Suprapubic skin (tissue), 4 donors: Measurements from ENCODE around the gene MT2A. TPM values are rescaled to one million over a fixed set of nuclear protein-coding genes. Genes with fewer than 3 reads are reported as not detected.

Experiments
- DNase-seq, 2 donors: peaks; one replicate each; pipeline ENCODE4 v3.0.0-alpha.2; 2019; ENCODE audit warnings: low spot score in 2 of 2
- H3K27ac ChIP-seq: fragments of 200-600 bp; sonication (generic); one replicate; pipeline ENCODE4 v1.5.1; 2019
- H3K27me3 ChIP-seq: fragments of 200-600 bp; sonication (generic); one replicate; pipeline ENCODE4 v1.5.1; 2019
- H3K36me3 ChIP-seq: fragments of 200-600 bp; sonication (generic); one replicate; pipeline ENCODE4 v1.5.1; 2019
- H3K4me1 ChIP-seq: fragments of 200-600 bp; sonication (generic); one replicate; pipeline ENCODE4 v1.5.1; 2019
- H3K4me3 ChIP-seq: fragments of 200-600 bp; sonication (generic); one replicate; pipeline ENCODE4 v1.5.1; 2019; ENCODE audit warnings: mild to moderate bottlenecking
- H3K9me3 ChIP-seq: fragments of 200-600 bp; sonication (generic); one replicate; pipeline ENCODE4 v1.5.1; 2019
- EP300 ChIP-seq: sonication (generic); formaldehyde crosslinking; IDR thresholded peaks from one replicate; pipeline ENCODE4 v1.6.1; 2017; ENCODE audit warnings: antibody characterized with exemption
- POLR2A ChIP-seq, 2 donors: fragments of 450-650 bp; IDR thresholded peaks; one replicate each; pipeline ENCODE4 v1.6.1; 2017; ENCODE audit warnings: antibody characterized with exemption in 2 of 2, mild to moderate bottlenecking in 2 of 2, moderate library complexity in 2 of 2
- POLR2AphosphoS5 ChIP-seq, 3 donors: sonication (generic); formaldehyde crosslinking; IDR thresholded peaks; one replicate each; pipeline ENCODE4 v1.6.1; 2017; ENCODE audit warnings: antibody characterized with exemption in 3 of 3
- WGBS: methylation state at CpG from one replicate; pipeline ENCODE4 v1.1.5; 2018; 5-methylcytosine and 5-hydroxymethylcytosine counted together
- total RNA-seq, 4 donors: library from RNA; depleted of rRNA; stranded (reverse); fragments of >200 nt; gene quantifications; one replicate each; pipeline ENCODE4 v1.1.0, GENCODE V29; 2016
- TF ChIP-seq, protein P1 (sequence below), 2 donors: fragments of 200-600 bp in 1 of 2; fragments of 450-650 bp in 1 of 2; sonication (generic) in 1 of 2; IDR thresholded peaks; one replicate each; pipeline ENCODE4 v1.5.1; 2016 to 2019; ENCODE audit warnings: antibody characterized with exemption in 2 of 2, mild to moderate bottlenecking in 1 of 2, moderate library complexity in 1 of 2

Gene MT2A
- total RNA-seq, 4 donors from 2014 or later = 375 to 1,014 (median 463) TPM

DNA sequence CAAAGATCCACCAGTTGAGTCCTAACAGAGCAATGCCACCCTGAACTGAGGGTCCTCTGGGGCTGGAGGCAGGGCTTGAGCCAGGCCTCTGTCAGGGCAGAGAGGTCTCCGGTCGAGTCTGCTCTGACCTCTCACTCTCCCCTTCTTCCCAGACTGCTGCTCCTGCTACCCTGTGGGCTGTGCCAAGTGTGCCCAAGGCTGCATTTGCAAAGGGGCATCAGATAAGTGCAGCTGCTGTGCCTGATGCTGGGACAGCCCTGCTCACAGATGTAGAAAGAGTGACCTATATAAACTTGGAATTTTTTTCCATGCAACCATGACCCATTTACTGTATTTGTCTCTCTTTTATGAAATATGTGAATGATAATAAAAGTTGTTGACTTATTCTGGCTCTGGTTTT, 40.9 kb downstream of the MT2A start:
- DNase-seq = no peak
- TF ChIP-seq, protein P1, sequence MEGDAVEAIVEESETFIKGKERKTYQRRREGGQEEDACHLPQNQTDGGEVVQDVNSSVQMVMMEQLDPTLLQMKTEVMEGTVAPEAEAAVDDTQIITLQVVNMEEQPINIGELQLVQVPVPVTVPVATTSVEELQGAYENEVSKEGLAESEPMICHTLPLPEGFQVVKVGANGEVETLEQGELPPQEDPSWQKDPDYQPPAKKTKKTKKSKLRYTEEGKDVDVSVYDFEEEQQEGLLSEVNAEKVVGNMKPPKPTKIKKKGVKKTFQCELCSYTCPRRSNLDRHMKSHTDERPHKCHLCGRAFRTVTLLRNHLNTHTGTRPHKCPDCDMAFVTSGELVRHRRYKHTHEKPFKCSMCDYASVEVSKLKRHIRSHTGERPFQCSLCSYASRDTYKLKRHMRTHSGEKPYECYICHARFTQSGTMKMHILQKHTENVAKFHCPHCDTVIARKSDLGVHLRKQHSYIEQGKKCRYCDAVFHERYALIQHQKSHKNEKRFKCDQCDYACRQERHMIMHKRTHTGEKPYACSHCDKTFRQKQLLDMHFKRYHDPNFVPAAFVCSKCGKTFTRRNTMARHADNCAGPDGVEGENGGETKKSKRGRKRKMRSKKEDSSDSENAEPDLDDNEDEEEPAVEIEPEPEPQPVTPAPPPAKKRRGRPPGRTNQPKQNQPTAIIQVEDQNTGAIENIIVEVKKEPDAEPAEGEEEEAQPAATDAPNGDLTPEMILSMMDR (IDR thresholded peaks at IDR 0.05) = no peak
- TF ChIP-seq POLR2AphosphoS5 (IDR thresholded peaks at IDR 0.05) (no peak), POLR2A (IDR thresholded peaks at IDR 0.05) (no peak), EP300 (no peak)
- Histone ChIP-seq H3K4me1 (no peaks in the 10 kb centered on the region), H3K27me3 (peaks cover 19% of the 10 kb centered on the region), H3K36me3 (no peaks in the 10 kb centered on the region), H3K4me3 (no peak overlapping the region), H3K27ac (no peak overlapping the region), H3K9me3 (no peaks in the 10 kb centered on the region)
- WGBS = 92% methylated on average over 2 of the region's 2 CpGs

DNA sequence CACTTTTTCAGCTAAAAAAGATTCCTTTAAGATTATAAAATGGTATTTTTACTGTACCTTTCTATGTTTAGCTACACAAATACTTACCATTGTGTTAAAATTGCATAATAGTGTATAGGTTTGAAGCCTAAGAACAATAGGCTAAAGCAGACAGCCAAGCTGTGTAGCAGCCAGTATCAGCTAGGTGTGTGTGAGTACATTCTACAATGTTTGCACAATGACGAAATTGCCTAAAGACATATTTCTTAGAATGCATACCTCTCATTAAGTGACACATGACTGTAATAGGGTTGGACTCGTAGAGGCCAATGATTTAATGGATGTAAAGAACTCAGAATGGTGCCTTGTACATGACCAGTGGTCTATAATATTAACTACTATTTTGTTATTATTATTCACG, 41.4 kb downstream of the MT2A start:
- no peaks in the 10 kb centered on the region for H3K4me1 ChIP-seq

DNA sequence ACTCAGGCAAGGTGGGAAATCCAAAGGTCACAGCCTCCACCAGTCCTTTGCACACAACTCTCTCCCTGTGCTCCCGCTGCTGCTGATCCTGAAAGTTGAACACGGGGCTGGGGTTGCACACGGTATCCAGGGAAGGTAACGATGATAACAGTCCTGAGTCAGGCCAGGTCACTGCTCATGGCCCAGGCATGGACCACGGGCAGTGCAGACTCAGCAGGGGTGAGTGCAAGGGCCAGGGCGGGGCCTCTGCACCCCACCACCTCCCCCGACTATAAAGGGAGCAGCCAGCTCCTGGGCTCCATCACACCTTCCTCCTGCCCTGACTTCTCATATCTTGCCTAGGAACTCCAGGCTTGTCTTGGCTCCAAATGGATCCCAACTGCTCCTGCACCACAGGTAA, 43.2 kb downstream of the MT2A start, which contains the start of gene MT1B:
MT1B (plus strand) TSS at position 301 of the 400 bp plus-strand sequence; CDS start at position 369, 68 bp downstream.
- DNase-seq = no peak
- WGBS = 83% methylated on average over 1 of the region's 7 CpGs

More for the DNA sequence above, 41.4 kb downstream of the MT2A start:
- no peak overlapping the region for H3K4me3 ChIP-seq
- H3K27me3 ChIP-seq = peaks cover 19% of the 10 kb centered on the region
- H3K27ac ChIP-seq = no peak overlapping the region
- no peak for DNase-seq
- H3K9me3 ChIP-seq = no peaks in the 10 kb centered on the region
- WGBS = 75% methylated on average over 3 of the region's 3 CpGs
- no peaks in the 10 kb centered on the region for H3K36me3 ChIP-seq
- no peak for TF ChIP-seq EP300
- no peak for TF ChIP-seq POLR2A (IDR thresholded peaks at IDR 0.05)
- TF ChIP-seq, protein P1 (IDR thresholded peaks at IDR 0.05) = no peak
- no peak for TF ChIP-seq POLR2AphosphoS5 (IDR thresholded peaks at IDR 0.05)

DNA sequence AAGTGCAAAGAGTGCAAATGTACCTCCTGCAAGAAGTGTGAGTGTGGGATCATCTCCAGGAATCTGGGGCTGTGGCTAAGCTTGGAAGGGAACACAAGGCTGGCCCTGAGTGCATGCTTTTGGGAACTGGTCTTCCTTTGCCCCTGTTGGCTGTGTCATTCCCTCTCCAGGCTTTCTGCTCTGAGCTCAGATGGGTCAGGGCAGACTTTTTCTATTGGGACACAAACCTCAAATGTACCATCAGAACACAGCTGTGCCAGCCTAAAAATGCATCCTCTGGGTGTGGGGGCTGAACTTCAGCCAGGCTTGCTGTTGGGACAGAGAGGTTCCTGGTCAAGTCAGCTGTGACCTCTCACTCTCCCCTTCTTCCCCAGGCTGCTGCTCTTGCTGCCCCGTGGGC, 44.2 kb downstream of the MT2A start:
- H3K36me3 ChIP-seq = no peaks in the 10 kb centered on the region
- TF ChIP-seq POLR2A (IDR thresholded peaks at IDR 0.05) = no peak
- H3K9me3 ChIP-seq = no peaks in the 10 kb centered on the region
- no peak overlapping the region for H3K27ac ChIP-seq
- peaks cover 19% of the 10 kb centered on the region for H3K27me3 ChIP-seq
- DNase-seq = no peak
- H3K4me3 ChIP-seq = no peak overlapping the region
- peaks cover 6% of the 10 kb centered on the region for H3K4me1 ChIP-seq
- WGBS = 25% methylated on average over 1 of the region's 1 CpG

More for the DNA sequence above, 43.2 kb downstream of the MT2A start, which contains the start of gene MT1B:
- no peak within 1 kb of the TSS for H3K4me3 ChIP-seq
- H3K27me3 ChIP-seq = peaks cover 19% of the 10 kb centered on the region
- H3K9me3 ChIP-seq = no peaks in the 10 kb centered on the region
- H3K36me3 ChIP-seq = no peaks in the 10 kb centered on the region
- TF ChIP-seq, protein P1 (IDR thresholded peaks at IDR 0.05) = no peak
- TF ChIP-seq POLR2A (IDR thresholded peaks at IDR 0.05) (no peak), POLR2AphosphoS5 (IDR thresholded peaks at IDR 0.05) (no peak), EP300 (no peak)
- H3K4me1 ChIP-seq = no peaks in the 10 kb centered on the region
- H3K27ac ChIP-seq = no peak within 1 kb of the TSS

DNA sequence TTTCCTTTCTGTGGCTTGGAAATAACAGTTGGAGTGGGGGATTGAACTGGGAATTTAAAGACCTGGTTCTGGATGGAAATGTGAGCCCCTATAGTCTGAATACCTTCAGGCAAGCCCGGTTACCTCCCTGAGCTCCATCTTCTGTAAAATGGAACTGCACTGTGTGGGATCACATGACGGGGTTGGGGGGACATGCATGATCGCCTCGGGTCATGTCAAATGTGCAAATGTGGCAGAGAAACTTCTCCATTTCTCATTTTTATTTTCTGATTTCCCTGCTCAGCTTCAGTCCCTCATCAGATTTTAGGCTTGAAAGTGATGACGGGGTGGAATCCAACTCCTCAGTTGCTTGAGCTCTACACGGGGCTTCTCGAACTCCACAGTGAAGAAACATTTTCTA, 44.8 kb downstream of the MT2A start:
- 76% methylated on average over 7 of the region's 7 CpGs for WGBS
- Histone ChIP-seq H3K4me1 (peaks cover 12% of the 10 kb centered on the region), H3K27ac (no peak overlapping the region), H3K36me3 (no peaks in the 10 kb centered on the region), H3K9me3 (no peaks in the 10 kb centered on the region), H3K27me3 (peaks cover 13% of the 10 kb centered on the region), H3K4me3 (no peak overlapping the region)
- DNase-seq = no peak
- no peak for TF ChIP-seq POLR2A (IDR thresholded peaks at IDR 0.05)
- TF ChIP-seq EP300 = no peak
- TF ChIP-seq, protein P1 (IDR thresholded peaks at IDR 0.05) = no peak
- no peak for TF ChIP-seq POLR2AphosphoS5 (IDR thresholded peaks at IDR 0.05)
